Measurements from ENCODE around the gene TMEM187. TPM values are rescaled to one million over a fixed set of nuclear protein-coding genes. Genes with fewer than 3 reads are reported as not detected.

The TMEM187 gene
- polyA plus RNA-seq, 2 of the 4 experiments (the other 2 are of a cell fraction) = 7.8 to 10.6 TPM

- Histone ChIP-seq H3K4me3 (no peak overlapping the region), H3K27ac (no peak overlapping the region), H3K9me3 (no peaks in the 10 kb centered on the region), H3K4me1 (no peaks in the 10 kb centered on the region), H3K4me2 (no peak overlapping the region)
- FAIRE-seq (no peak), DNase-seq (ENCODE audit: low read depth in 1 of 2, low spot score in 1 of 2) (no peak), ATAC-seq (no peak)
- 80% methylated on average over 16 of the region's 23 CpGs for WGBS (ENCODE audit: missing lambda C conversion rate)
- no peak for TF ChIP-seq ELK1 (IDR thresholded peaks at IDR 0.05; ENCODE audit: low read depth, low read length)
- no peak for TF ChIP-seq HOXA7 (CRISPR knock-in tag; IDR thresholded peaks at IDR 0.05)
- no peak for TF ChIP-seq HDAC2 (IDR thresholded peaks at IDR 0.05)
- no peak for TF ChIP-seq KDM1A (IDR thresholded peaks at IDR 0.05; ENCODE audit: low read depth)
- no peak for TF ChIP-seq RCOR1 (IDR thresholded peaks at IDR 0.05; ENCODE audit: low read depth, low read length)
- no peak for TF ChIP-seq MAZ (IDR thresholded peaks at IDR 0.05; ENCODE audit: borderline replicate concordance, low read depth, low read length)
- no peak for TF ChIP-seq SREBF2 (IDR thresholded peaks at IDR 0.05)
- TF ChIP-seq EHF (CRISPR knock-in tag; IDR thresholded peaks at IDR 0.05) = no peak
- TF ChIP-seq RARB (CRISPR knock-in tag; IDR thresholded peaks at IDR 0.05) = no peak
- CTCF ChIA-PET = interaction anchor here (17.9 to 25.1 kb wide), 2 partner anchors 4 to 12 kb away, joined by 363 read pairs; partner anchors contain the start of genes ARHGAP4, NAA10 and RENBP
- POLR2A ChIA-PET = interaction anchor here (0.6 kb wide), 1 partner anchor 206 kb away, joined by 5 read pairs; no protein-coding TSS in a partner anchor
Observed at GRCh38 chrX:153941336-153942252, 31.0 kb upstream of the TMEM187 start.

GRCh38 chrX:153944140-153944799 is 28.3 kb upstream of the TMEM187 start, which contains the start of gene RENBP:
Gene RENBP (minus strand): TSS chrX:153944643. CDS start chrX:153944610, 33 bp downstream.
- 73% methylated on average over 15 of the region's 31 CpGs for WGBS (ENCODE audit: missing lambda C conversion rate)
- H3K27ac ChIP-seq = no peak within 1 kb of the TSS
- POLR2A ChIA-PET = no interaction called here
- H3K4me3 ChIP-seq = no peak within 1 kb of the TSS
- ATAC-seq (no peak), DNase-seq (ENCODE audit: low read depth in 1 of 2, low spot score in 1 of 2) (no peak), FAIRE-seq (no peak)
- no peaks in the 10 kb centered on the region for H3K9me3 ChIP-seq
- CTCF ChIA-PET = interaction anchor here (0.6 to 17.9 kb wide), 6 partner anchors 9 to 1003 kb away, joined by 5 to 363 read pairs (median 28); partner anchors contain the start of genes ARHGAP4, NAA10 and PLXNB3
- peaks cover 3% of the 10 kb centered on the region; the same call in 1 of the 3 replicates for H3K4me1 ChIP-seq
- no peak within 1 kb of the TSS for H3K4me2 ChIP-seq
- TF ChIP-seq ELK1 (IDR thresholded peaks at IDR 0.05; ENCODE audit: low read depth, low read length) (no peak), POLR2AphosphoS2 (conservative IDR thresholded peaks at IDR 0.05; ENCODE audit: low read length) (no peak), CBX2 (IDR thresholded peaks at IDR 0.05; ENCODE audit: borderline replicate concordance, low read depth) (no peak), TP53 (CRISPR knock-in tag; IDR thresholded peaks at IDR 0.05) (no peak), HOXB13 (CRISPR knock-in tag; IDR thresholded peaks at IDR 0.05; ENCODE audit: low read depth) (no peak), GATA3 (IDR thresholded peaks at IDR 0.05; ENCODE audit: borderline replicate concordance) (no peak), ATOH8 (CRISPR knock-in tag; IDR thresholded peaks at IDR 0.05; ENCODE audit: low read depth) (no peak), CHD4 (IDR thresholded peaks at IDR 0.05; ENCODE audit: borderline replicate concordance) (no peak), RAD21 (conservative IDR thresholded peaks at IDR 0.05 in 1 of 2, IDR thresholded peaks at IDR 0.05 in 1 of 2) (no peak), ESRRA (IDR thresholded peaks at IDR 0.05; ENCODE audit: borderline replicate concordance, low read length) (no peak), NR3C1 (IDR thresholded peaks at IDR 0.05) (no peak), ZNF302 (CRISPR knock-in tag; IDR thresholded peaks at IDR 0.05) (no peak), SREBF2 (IDR thresholded peaks at IDR 0.05) (no peak), NPAS2 (CRISPR knock-in tag; IDR thresholded peaks at IDR 0.05; ENCODE audit: borderline replicate concordance) (no peak), RCOR1 (IDR thresholded peaks at IDR 0.05; ENCODE audit: low read depth, low read length) (no peak)

Data from A549 (cell line).